ENCODE results near the gene FILIP1.
"Not testable (repeated sequence)": the region's sequence is repeated elsewhere in the genome, so short reads cannot be mapped to it uniquely, and the experiment has no call there.

FILIP1 gene

GRCh38 chr6:75421316-75422023, 72.1 kb downstream of the FILIP1 start:
- TF ChIP-seq ZFX (IDR thresholded peaks at IDR 0.05): no peak
- no peak for TF ChIP-seq CTCF (conservative IDR thresholded peaks at IDR 0.05)
- H3K27ac ChIP-seq: no peak overlapping the region

DNA sequence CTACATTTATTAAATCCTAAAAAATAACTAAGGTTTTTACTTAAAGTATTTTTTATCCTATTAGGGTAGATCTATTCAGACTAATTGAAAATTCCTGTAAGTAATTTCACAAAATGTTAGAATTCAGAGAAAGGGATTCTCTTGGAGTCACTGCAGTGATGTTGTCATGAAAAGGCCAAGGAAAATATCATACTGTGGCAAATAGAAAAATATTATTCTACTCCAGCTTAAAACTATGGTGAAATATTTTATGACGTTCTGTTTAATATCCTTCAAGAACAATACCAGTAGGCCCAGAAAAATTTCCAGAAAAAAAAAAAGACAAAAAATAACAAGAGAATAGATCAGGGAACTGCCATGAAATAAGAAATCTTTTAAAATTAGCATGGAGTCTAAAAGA, 73.6 kb downstream of the FILIP1 start:
- no peak for TF ChIP-seq ZFX (IDR thresholded peaks at IDR 0.05)
- TF ChIP-seq CTCF (conservative IDR thresholded peaks at IDR 0.05): no peak
- no peak overlapping the region for H3K27ac ChIP-seq

GRCh38 chr6:75419416-75419815, 74.2 kb downstream of the FILIP1 start:
- no peak for TF ChIP-seq ZFX (IDR thresholded peaks at IDR 0.05)
- H3K27ac ChIP-seq: no peak overlapping the region

DNA sequence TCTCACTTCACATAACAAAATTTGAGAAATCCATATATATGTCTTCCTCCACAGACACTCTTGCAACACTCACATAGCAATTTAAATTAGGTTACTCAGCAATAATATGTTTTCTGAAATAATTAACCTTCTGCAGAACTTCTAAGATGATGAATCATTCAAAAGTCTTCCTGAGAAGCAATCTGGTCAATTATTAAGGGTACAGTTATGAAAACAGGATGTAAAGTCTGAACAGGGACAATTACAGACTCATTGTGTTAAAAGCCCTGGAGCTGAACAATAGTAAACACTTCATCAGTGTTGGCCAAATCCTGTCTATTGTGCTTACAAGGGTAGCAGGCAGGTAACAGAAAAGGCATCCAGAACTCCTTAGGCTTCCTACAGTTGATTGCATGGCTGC, 75.4 kb downstream of the FILIP1 start:
- TF ChIP-seq ZFX (IDR thresholded peaks at IDR 0.05): no peak
- TF ChIP-seq CTCF (conservative IDR thresholded peaks at IDR 0.05): no peak
- no peak overlapping the region for H3K27ac ChIP-seq

DNA sequence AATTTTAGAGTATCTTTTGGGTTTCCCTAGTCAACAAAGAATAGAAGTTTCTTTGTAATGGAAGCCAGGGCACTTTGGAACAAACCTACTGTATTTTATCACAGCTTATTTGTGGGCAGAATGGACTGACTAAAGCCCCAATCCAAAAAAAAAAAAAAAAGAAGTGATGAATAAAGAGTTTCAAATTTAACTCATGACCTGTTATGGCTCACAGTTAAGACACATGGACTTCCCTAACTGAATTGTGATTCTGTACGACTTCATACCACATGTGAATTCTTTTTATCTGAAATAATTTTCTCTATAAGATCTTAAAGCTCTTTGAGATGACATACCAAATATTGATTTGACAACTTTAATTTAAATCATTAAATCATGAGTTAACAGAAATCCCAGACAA, 77.2 kb downstream of the FILIP1 start:
- H3K27ac ChIP-seq: no peak overlapping the region
- no peak for TF ChIP-seq CTCF (conservative IDR thresholded peaks at IDR 0.05)
- no peak for TF ChIP-seq ZFX (IDR thresholded peaks at IDR 0.05)

DNA sequence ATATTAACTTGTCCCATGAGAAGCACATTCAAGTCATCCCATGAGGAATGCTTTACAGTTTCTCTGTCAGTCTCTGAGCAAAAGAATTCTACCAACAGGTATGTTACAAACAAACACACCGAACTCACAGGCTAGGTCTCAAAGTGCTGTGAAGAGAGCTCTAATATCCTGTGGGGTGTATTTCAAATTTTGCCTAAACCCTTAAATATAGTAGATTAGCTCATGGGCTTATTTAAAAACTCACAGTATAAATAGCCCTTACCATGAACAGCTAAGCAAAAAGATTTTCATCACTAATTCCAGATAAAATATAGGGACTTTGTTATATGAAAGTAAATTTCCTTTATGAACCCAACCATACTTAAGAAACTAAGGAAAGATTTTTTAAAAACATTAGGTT, 77.8 kb downstream of the FILIP1 start:
- TF ChIP-seq ZFX (IDR thresholded peaks at IDR 0.05) (no peak), CTCF (conservative IDR thresholded peaks at IDR 0.05) (no peak)
- H3K27ac ChIP-seq: no peak overlapping the region

- TF ChIP-seq ZFX (IDR thresholded peaks at IDR 0.05): no peak
These were observed 79.1 kb downstream of the FILIP1 start for GRCh38 chr6:75414445-75415021.

GRCh38 chr6:75412969-75413662, 80.5 kb downstream of the FILIP1 start:
- TF ChIP-seq ZFX (IDR thresholded peaks at IDR 0.05): no peak
- TF ChIP-seq CTCF (conservative IDR thresholded peaks at IDR 0.05): no peak
- no peak overlapping the region for H3K27ac ChIP-seq

More at GRCh38 chr6:75414445-75415021, 79.1 kb downstream of the FILIP1 start:
- H3K27ac ChIP-seq: no peak overlapping the region

DNA sequence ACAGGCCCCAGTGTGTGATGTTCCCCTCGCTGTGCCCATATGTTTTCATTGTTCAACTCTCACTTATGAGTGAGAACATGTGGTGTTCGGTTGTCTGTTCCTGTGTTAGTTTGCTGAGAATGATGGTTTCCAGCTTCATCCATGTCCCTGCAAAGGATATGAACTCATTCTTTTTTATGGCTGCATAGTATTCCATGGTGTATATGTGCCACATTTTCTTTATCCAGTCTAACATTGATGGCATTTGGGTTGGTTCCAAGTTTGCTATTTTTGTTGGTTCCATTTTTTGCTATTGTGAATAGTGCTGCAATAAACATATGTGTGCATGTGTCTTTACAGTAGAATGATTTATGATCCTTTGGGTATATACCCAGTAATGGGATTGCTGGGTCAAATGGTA, 83.0 kb downstream of the FILIP1 start:
- not testable (repeated sequence) for H3K27ac ChIP-seq
